ENCODE results near the gene PLAGL1.

PLAGL1 gene

DNA sequence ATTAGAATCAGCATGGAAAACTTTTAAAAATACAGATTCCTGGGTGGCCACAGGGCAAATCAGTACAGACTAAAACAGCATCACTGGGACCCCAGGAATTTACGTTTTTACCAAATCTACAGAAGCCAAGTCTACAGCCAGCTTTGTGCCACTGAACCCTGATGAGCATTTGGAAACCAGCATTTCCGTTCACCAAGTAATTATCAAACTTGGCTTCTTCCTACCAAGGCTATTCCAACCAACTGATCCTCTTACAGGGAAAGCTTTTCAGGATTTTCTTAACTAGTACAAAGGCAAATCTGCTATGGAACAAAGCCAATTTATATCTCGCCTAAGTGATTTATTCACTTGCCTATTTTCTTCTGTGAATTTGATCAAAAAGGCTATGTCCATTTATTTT lies 47.0 kb downstream of the PLAGL1 start:
- Histone ChIP-seq H3K9ac (ENCODE audit: low read length) (no peak overlapping the region), H3K27me3 (ENCODE audit: control insufficient read depth, insufficient read depth, low read length) (no peaks in the 10 kb centered on the region), H3K9me3 (ENCODE audit: control insufficient read depth, low read length) (no peaks in the 10 kb centered on the region), H3K4me3 (ENCODE audit: low read length) (no peak overlapping the region), H3K36me3 (ENCODE audit: control insufficient read depth, insufficient read depth, low read length) (no peaks in the 10 kb centered on the region), H3K4me1 (ENCODE audit: control insufficient read depth, insufficient read depth, low read length) (peaks cover 11% of the 10 kb centered on the region)

DNA sequence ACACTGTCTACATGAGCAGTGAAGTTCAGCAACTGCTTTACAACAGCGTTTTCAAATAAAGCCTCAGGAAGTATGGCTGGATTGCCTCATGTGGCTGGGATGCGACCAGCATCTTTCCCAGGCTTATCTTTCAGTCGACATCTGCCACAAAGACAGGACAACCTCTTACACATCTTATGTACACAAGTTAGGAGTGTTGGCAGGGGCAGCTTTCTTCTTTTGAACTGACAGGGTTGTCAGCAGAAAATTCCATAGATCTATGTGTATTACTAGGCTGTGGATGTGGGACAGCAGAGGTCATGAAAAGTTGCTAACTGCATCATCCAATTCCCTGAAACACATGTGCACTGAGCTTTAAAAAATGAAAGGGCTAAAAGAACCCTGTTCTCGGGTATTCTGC lies 48.1 kb downstream of the PLAGL1 start:
- no peak overlapping the region for H3K9ac ChIP-seq (ENCODE audit: low read length)
- H3K4me3 ChIP-seq (ENCODE audit: low read length) = no peak overlapping the region
- H3K27me3 ChIP-seq (ENCODE audit: control insufficient read depth, insufficient read depth, low read length) = no peaks in the 10 kb centered on the region
- no peaks in the 10 kb centered on the region for H3K9me3 ChIP-seq (ENCODE audit: control insufficient read depth, low read length)
- H3K36me3 ChIP-seq (ENCODE audit: control insufficient read depth, insufficient read depth, low read length) = no peaks in the 10 kb centered on the region
- peaks cover 5% of the 10 kb centered on the region for H3K4me1 ChIP-seq (ENCODE audit: control insufficient read depth, insufficient read depth, low read length)

DNA sequence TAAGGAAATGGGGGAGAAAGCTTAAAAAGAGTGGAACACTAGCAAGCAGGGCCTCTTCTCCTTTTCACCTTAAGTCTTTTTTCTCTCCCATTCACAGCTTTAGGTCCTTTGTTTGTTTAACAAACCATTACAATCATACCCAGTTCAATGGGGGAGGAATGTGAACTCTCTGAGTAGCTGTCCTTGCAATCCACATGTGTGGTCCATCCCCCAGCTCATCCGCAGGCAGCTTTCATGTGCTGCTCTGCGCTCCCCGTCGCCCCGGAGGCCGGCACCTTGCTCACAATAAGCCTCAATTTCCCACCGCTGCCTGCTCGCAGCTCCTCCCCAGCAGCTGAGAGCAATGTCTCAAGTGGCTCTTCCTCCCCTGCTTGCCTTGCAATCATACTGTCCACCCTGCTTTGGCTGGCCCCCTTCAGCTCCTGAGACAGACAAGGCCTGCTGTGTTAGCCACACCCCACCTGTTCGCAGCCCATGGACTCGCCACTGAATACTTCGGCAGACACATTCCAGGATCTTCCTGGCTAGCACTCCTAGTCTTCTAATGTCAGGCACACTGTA lies 49.1 kb downstream of the PLAGL1 start:
- no peaks in the 10 kb centered on the region for H3K4me1 ChIP-seq (ENCODE audit: control insufficient read depth, insufficient read depth, low read length)
- H3K9ac ChIP-seq (ENCODE audit: low read length) = no peak overlapping the region
- no peaks in the 10 kb centered on the region for H3K27me3 ChIP-seq (ENCODE audit: control insufficient read depth, insufficient read depth, low read length)
- no peak overlapping the region for H3K4me3 ChIP-seq (ENCODE audit: low read length)
- no peaks in the 10 kb centered on the region for H3K9me3 ChIP-seq (ENCODE audit: control insufficient read depth, low read length)
- H3K36me3 ChIP-seq (ENCODE audit: control insufficient read depth, insufficient read depth, low read length) = no peaks in the 10 kb centered on the region

DNA sequence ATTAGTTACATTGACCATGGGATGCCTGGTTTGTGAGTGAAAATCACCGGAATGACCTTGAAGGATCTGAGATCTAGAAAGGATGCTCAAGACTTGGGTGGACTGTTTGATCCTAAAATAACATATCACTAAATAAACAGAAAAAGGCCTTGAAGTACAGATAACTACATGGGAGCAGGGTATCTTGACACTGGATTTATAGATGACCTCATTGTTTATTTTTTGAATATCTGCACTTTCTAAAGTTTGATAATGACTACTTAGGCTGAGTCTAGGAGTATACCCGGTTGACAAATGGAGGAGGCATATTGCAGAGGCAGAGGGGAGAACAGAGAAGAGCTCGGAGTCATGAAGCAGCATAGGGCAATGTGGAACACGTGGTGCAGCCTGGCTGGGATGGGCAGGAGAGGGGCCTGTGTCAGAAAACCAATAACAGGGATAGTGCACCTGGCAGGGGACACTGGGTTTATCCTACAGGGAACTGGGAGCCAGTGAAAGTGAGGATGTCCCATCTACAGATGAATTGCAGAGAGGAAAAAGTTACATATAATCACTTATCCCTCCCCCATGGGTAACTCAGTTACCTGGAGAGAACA lies 50.3 kb downstream of the PLAGL1 start:
- Histone ChIP-seq H3K9ac (ENCODE audit: low read length) (no peak overlapping the region), H3K4me1 (ENCODE audit: control insufficient read depth, insufficient read depth, low read length) (no peaks in the 10 kb centered on the region), H3K4me3 (ENCODE audit: low read length) (no peak overlapping the region), H3K27me3 (ENCODE audit: control insufficient read depth, insufficient read depth, low read length) (no peaks in the 10 kb centered on the region), H3K36me3 (ENCODE audit: control insufficient read depth, insufficient read depth, low read length) (no peaks in the 10 kb centered on the region), H3K9me3 (ENCODE audit: control insufficient read depth, low read length) (no peaks in the 10 kb centered on the region)

DNA sequence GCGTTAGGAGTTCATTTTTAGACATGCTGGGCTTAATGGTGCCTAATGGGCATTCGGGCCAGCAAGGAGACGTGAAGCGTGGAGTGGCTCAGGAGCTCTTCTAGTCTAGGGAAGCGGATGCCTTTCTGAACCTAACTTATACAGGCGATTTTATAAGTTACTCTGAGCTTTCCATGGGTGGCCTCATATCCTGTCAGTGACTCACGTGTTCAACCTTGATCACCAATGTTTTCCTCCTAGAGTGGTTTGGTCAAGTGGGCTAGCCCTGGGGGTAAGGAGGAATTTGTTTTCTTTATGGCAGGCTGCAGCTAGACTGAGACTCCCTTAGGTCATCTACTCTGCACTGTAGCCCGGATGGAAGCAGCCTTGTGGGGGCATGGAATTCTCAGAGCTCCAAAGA lies 52.1 kb downstream of the PLAGL1 start:
- no peaks in the 10 kb centered on the region for H3K27me3 ChIP-seq (ENCODE audit: control insufficient read depth, insufficient read depth, low read length)
- H3K9ac ChIP-seq (ENCODE audit: low read length) = no peak overlapping the region
- H3K4me1 ChIP-seq (ENCODE audit: control insufficient read depth, insufficient read depth, low read length) = no peaks in the 10 kb centered on the region
- no peak overlapping the region for H3K4me3 ChIP-seq (ENCODE audit: low read length)
- H3K9me3 ChIP-seq (ENCODE audit: control insufficient read depth, low read length) = no peaks in the 10 kb centered on the region
- no peaks in the 10 kb centered on the region for H3K36me3 ChIP-seq (ENCODE audit: control insufficient read depth, insufficient read depth, low read length)

DNA sequence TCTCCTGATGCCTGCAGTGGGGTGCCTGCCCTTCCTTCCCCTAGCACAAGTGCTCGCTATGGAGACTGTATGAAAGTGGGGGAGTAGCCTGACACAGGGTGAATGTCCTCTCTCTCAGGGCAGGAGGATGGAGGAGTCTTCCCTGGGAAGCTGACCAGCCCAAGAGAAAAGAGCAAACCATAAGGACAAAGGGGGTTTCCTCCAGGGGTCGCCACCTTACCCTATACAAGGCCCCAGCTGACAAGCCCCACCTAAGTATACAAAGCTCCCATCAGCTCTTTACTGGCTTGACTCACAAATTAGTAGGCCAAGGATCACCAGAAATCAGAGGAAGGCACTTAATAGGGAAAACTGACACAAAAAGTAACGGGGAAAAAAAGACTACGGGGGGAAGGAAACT lies 54.1 kb downstream of the PLAGL1 start:
- Histone ChIP-seq H3K9me3 (ENCODE audit: control insufficient read depth, low read length) (no peaks in the 10 kb centered on the region), H3K36me3 (ENCODE audit: control insufficient read depth, insufficient read depth, low read length) (no peaks in the 10 kb centered on the region), H3K4me1 (ENCODE audit: control insufficient read depth, insufficient read depth, low read length) (no peaks in the 10 kb centered on the region), H3K9ac (ENCODE audit: low read length) (no peak overlapping the region), H3K27me3 (ENCODE audit: control insufficient read depth, insufficient read depth, low read length) (no peaks in the 10 kb centered on the region), H3K4me3 (ENCODE audit: low read length) (no peak overlapping the region)

DNA sequence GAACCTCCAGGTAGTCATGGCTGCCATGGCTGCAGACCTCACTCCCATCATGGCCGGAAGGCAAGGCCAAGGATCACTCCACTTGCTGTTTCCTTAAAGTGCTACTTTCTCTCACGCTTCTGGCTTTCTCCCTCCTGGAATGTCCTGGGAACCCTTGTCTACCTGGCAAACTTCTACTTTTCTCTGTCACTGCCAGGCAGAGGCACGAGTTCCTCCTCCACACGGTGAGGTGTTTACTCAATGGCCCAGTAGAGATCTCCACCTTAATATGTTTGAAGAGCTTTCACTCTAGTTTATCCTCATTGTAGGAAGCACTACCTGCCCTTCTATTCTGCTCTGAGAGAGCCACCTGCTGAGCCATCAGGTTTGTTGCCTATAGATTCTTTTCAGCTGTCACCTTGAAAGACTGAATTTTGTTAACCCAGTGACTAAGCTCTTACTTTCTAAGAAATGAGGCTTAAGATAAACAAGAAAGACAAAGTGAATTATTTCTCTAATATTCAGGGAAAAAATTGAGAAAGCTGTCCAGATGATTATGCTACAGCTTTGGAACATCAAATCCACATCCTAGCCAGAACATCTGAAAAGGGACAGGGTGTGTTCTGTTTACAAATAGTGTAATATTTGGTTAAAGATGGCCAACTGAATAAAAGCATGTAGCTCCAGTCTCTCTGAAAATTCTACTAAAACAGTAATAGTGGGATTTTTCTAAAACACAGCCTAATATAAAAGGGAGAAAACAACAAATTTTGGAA lies 54.9 kb downstream of the PLAGL1 start:
- H3K9me3 ChIP-seq (ENCODE audit: control insufficient read depth, low read length) = no peaks in the 10 kb centered on the region
- H3K36me3 ChIP-seq (ENCODE audit: control insufficient read depth, insufficient read depth, low read length) = no peaks in the 10 kb centered on the region
- H3K4me1 ChIP-seq (ENCODE audit: control insufficient read depth, insufficient read depth, low read length) = no peaks in the 10 kb centered on the region
- no peak overlapping the region for H3K9ac ChIP-seq (ENCODE audit: low read length)
- no peaks in the 10 kb centered on the region for H3K27me3 ChIP-seq (ENCODE audit: control insufficient read depth, insufficient read depth, low read length)
- no peak overlapping the region for H3K4me3 ChIP-seq (ENCODE audit: low read length)

DNA sequence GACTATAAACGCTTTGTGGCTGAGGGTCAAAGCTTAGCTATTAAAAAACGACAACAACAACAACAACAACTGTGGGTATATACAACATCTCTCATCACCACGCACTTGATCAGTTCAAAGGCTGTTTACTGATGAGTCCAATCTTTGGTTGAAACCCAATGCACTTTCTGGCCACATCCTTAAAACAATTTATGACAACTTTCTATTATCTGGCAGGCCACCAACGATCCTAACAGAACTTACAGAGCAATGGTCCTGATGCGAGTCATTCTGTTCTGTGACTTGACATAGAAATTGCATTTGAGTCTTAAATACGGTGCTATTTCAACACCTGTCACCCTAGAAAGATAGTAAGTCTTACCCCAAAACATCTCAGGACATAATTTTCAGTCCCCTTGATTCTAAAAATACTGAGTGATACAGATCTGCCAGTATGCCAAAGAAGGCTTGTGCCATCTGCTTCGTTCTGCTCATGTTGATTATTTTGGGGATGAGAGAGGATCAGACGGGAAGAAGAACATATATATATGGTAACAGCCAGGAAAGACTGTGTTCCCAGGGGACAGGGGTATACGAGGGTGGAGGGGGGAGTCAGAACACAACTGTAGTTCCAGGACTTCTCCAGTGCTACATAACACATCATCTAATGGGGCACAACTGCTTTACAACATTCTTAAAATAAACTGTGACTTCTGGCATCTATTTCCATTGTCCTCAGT lies 55.8 kb downstream of the PLAGL1 start:
- H3K4me1 ChIP-seq (ENCODE audit: control insufficient read depth, insufficient read depth, low read length) = no peaks in the 10 kb centered on the region

DNA sequence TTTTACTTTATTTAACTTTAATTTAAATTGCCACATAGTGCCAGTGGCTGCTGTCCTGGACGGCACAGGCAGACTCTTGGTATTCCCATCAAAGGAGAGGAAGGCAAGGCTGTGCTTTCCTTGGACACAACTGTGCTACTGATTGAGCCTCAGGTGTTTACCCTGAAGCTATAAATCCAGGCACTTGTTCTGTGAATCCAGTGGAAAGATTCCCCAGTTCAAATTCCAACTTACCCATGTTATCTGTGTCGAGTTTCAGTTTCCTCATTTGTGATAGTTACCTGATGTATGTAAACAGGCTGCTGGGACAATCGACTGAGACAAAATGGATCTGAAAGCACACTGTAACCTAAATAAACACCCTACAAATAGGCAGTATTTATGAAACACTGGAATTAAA lies 57.2 kb downstream of the PLAGL1 start:
- no peaks in the 10 kb centered on the region for H3K36me3 ChIP-seq (ENCODE audit: control insufficient read depth, insufficient read depth, low read length)
- H3K4me1 ChIP-seq (ENCODE audit: control insufficient read depth, insufficient read depth, low read length) = no peaks in the 10 kb centered on the region
- no peak overlapping the region for H3K4me3 ChIP-seq (ENCODE audit: low read length)

More for the DNA sequence above, 55.8 kb downstream of the PLAGL1 start:
- Histone ChIP-seq H3K9ac (ENCODE audit: low read length) (no peak overlapping the region), H3K36me3 (ENCODE audit: control insufficient read depth, insufficient read depth, low read length) (no peaks in the 10 kb centered on the region), H3K27me3 (ENCODE audit: control insufficient read depth, insufficient read depth, low read length) (no peaks in the 10 kb centered on the region), H3K9me3 (ENCODE audit: control insufficient read depth, low read length) (no peaks in the 10 kb centered on the region), H3K4me3 (ENCODE audit: low read length) (no peak overlapping the region)

DNA sequence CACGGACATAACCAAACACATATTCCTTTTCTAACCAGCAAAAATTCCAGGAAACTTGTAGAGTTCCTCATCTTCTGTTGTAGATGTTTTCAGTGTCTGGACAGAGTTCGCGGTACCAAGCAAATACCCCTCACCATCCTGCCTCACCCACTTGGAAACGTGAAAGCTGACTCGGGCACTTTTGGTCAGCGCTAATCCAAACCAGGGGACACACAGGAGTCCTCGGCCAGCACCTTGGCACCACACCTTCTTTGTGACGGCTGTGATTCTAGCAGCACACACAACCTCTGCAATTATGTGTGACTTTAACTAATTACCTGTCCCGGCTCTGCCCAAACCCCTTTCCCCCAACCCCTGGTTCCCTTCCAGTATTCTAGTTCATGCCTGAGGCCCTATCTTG lies 58.1 kb downstream of the PLAGL1 start:
- no peak overlapping the region for H3K9ac ChIP-seq (ENCODE audit: low read length)
- H3K9me3 ChIP-seq (ENCODE audit: control insufficient read depth, low read length) = no peaks in the 10 kb centered on the region
- no peak overlapping the region for H3K4me3 ChIP-seq (ENCODE audit: low read length)
- H3K4me1 ChIP-seq (ENCODE audit: control insufficient read depth, insufficient read depth, low read length) = no peaks in the 10 kb centered on the region
- no peaks in the 10 kb centered on the region for H3K27me3 ChIP-seq (ENCODE audit: control insufficient read depth, insufficient read depth, low read length)
- no peaks in the 10 kb centered on the region for H3K36me3 ChIP-seq (ENCODE audit: control insufficient read depth, insufficient read depth, low read length)

More for the DNA sequence above, 57.2 kb downstream of the PLAGL1 start:
- H3K27me3 ChIP-seq (ENCODE audit: control insufficient read depth, insufficient read depth, low read length) = no peaks in the 10 kb centered on the region
- no peaks in the 10 kb centered on the region for H3K9me3 ChIP-seq (ENCODE audit: control insufficient read depth, low read length)
- no peak overlapping the region for H3K9ac ChIP-seq (ENCODE audit: low read length)

DNA sequence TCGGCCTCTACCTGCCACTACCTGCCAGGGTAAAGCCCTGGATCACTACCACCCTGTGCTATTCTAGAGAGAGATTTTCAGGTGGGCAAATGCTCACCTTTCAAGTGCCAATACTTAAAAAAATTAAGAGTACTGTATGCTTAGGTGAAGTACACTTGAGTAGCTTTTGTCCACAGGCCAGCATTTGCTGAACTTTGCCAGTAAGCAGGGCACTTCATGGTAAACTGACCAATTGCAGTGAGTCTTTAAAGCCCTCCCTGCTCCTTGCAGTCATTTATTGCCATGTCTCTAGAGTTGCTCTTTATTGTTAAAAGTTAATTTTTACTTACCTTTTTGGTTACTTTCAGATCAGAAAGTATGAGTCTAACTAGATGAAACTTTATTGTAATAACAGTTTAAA lies 58.5 kb downstream of the PLAGL1 start:
- no peaks in the 10 kb centered on the region for H3K9me3 ChIP-seq (ENCODE audit: control insufficient read depth, low read length)
- H3K4me3 ChIP-seq (ENCODE audit: low read length) = no peak overlapping the region
- no peak overlapping the region for H3K9ac ChIP-seq (ENCODE audit: low read length)
- no peaks in the 10 kb centered on the region for H3K27me3 ChIP-seq (ENCODE audit: control insufficient read depth, insufficient read depth, low read length)
- no peaks in the 10 kb centered on the region for H3K36me3 ChIP-seq (ENCODE audit: control insufficient read depth, insufficient read depth, low read length)
- no peaks in the 10 kb centered on the region for H3K4me1 ChIP-seq (ENCODE audit: control insufficient read depth, insufficient read depth, low read length)

DNA sequence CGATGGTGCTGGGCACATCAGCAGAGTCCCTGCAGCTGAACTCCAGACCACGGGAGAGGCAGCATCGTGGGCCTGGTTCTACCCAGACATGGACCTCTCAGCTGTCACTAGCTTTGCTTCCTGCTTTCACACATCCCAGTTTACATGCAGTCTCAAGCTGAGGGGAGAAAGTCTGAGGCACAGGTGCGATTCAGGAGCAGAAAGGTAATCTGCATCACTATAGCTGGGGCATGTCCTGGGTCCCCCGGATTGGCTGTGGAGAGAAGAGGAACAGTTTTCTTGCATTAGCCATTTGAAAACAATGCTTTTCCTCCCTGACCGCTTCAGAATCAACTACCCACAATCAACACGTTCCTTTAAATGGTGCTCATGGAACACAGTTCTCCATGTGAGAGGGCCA lies 59.9 kb downstream of the PLAGL1 start:
- Histone ChIP-seq H3K9me3 (ENCODE audit: control insufficient read depth, low read length) (no peaks in the 10 kb centered on the region), H3K27me3 (ENCODE audit: control insufficient read depth, insufficient read depth, low read length) (no peaks in the 10 kb centered on the region), H3K9ac (ENCODE audit: low read length) (no peak overlapping the region), H3K4me3 (ENCODE audit: low read length) (no peak overlapping the region), H3K36me3 (ENCODE audit: control insufficient read depth, insufficient read depth, low read length) (no peaks in the 10 kb centered on the region), H3K4me1 (ENCODE audit: control insufficient read depth, insufficient read depth, low read length) (no peaks in the 10 kb centered on the region)

All from mucosa of stomach (tissue), 1 donor.